DND-41 (cell line): ENCODE measurements around the gene SFXN5.

Source experiments
- ATAC-seq: fragments of 200-7000 bp; cut with Tn5 transposase; 3 replicates; pipeline ENCODE4 v1.9.1; 2021; ENCODE audit warnings: low read depth; ENCODE audit not compliant: insufficient read depth
- DNase-seq: peaks from one replicate; pipeline ENCODE4 v3.0.0-alpha.2; 2020
- H2AFZ ChIP-seq: 2 replicates; pipeline ENCODE4 v1.6.0; 2012; ENCODE audit warnings: low read depth, low read length
- H3K27ac ChIP-seq: 2 replicates; pipeline ENCODE4 v1.5.1; 2012; ENCODE audit warnings: low read length, inconsistent platforms
- H3K27me3 ChIP-seq: fragments of 200-600 bp; sonication (generic); 2 replicates; pipeline ENCODE4 v1.6.0; 2012; ENCODE audit warnings: low read length, mild to moderate bottlenecking, inconsistent platforms; ENCODE audit not compliant: insufficient read depth, poor library complexity
- H3K36me3 ChIP-seq: 2 replicates; pipeline ENCODE4 v1.5.1; 2012; ENCODE audit warnings: low read length, inconsistent platforms; ENCODE audit not compliant: insufficient read depth
- H3K4me1 ChIP-seq: 2 replicates; pipeline ENCODE4 v1.5.1; 2012; ENCODE audit warnings: mild to moderate bottlenecking, low read length; ENCODE audit not compliant: insufficient read depth
- H3K4me2 ChIP-seq: 2 replicates; pipeline ENCODE4 v1.6.0; 2012; ENCODE audit warnings: mild to moderate bottlenecking, moderate library complexity, low read length, inconsistent platforms; ENCODE audit not compliant: insufficient read depth
- H3K4me3 ChIP-seq, 2 experiments: fragments of 200-600 bp in 1 of 2; shearing (Covaris generic) in 1 of 2; 2 replicates each; pipeline ENCODE4 v1.5.1; 2012 to 2016; ENCODE audit warnings: inconsistent platforms in 2 of 2, low read length in 2 of 2, mild to moderate bottlenecking in 2 of 2, low read depth in 1 of 2, moderate library complexity in 1 of 2
- H3K79me2 ChIP-seq: 2 replicates; pipeline ENCODE4 v1.6.0; 2012; ENCODE audit warnings: low read length, inconsistent platforms; ENCODE audit not compliant: insufficient read depth
- H3K9ac ChIP-seq: 2 replicates; pipeline ENCODE4 v1.6.0; 2012; ENCODE audit warnings: low read depth, mild to moderate bottlenecking, inconsistent platforms, low read length, moderate library complexity
- H3K9me3 ChIP-seq: 2 replicates; pipeline ENCODE4 v1.5.1; 2012; ENCODE audit warnings: low read length, moderate library complexity, mild to moderate bottlenecking, inconsistent platforms; ENCODE audit not compliant: insufficient read depth, severe bottlenecking
- H4K20me1 ChIP-seq: 2 replicates; pipeline ENCODE4 v1.6.0; 2012; ENCODE audit warnings: low read length; ENCODE audit not compliant: insufficient read depth
- CTCF ChIP-seq: IDR thresholded peaks from 2 replicates; pipeline ENCODE4 v1.5.1; 2012; ENCODE audit warnings: borderline replicate concordance, low read length, moderate library complexity, mild to moderate bottlenecking; ENCODE audit not compliant: poor library complexity, severe bottlenecking; ENCODE audit errors: extremely low read depth
- EZH2 ChIP-seq: IDR thresholded peaks from 3 replicates; pipeline ENCODE4 v1.6.1; 2012; ENCODE audit warnings: borderline replicate concordance, low read depth, mild to moderate bottlenecking, moderate library complexity, low read length, inconsistent platforms; ENCODE audit not compliant: severe bottlenecking

Gene SFXN5

GRCh38 chr2:72994282-72994990 is 77.1 kb downstream of the SFXN5 start:
- Histone ChIP-seq H3K27ac (no peak overlapping the region), H2AFZ (no peak overlapping the region), H3K4me3 (no peak overlapping the region), H4K20me1 (no peaks in the 10 kb centered on the region), H3K4me1 (no peaks in the 10 kb centered on the region), H3K9me3 (no peaks in the 10 kb centered on the region), H3K36me3 (no peaks in the 10 kb centered on the region), H3K79me2 (no peaks in the 10 kb centered on the region), H3K4me2 (no peak overlapping the region), H3K9ac (no peak overlapping the region), H3K27me3 (no peaks in the 10 kb centered on the region)
- DNase-seq (no peak), ATAC-seq (no peak; the same call in 2 of the 3 replicates)
- no peak for TF ChIP-seq CTCF
- no peak for TF ChIP-seq EZH2

- Histone ChIP-seq H3K27ac (no peak overlapping the region), H3K4me3 (no peak overlapping the region), H3K79me2 (no peaks in the 10 kb centered on the region), H3K4me1 (no peaks in the 10 kb centered on the region), H3K27me3 (no peaks in the 10 kb centered on the region), H3K4me2 (no peak overlapping the region), H3K36me3 (no peaks in the 10 kb centered on the region), H3K9me3 (no peaks in the 10 kb centered on the region), H2AFZ (no peak overlapping the region), H4K20me1 (no peaks in the 10 kb centered on the region), H3K9ac (no peak overlapping the region)
- no peak for DNase-seq
- TF ChIP-seq EZH2 (no peak), CTCF (no peak)
- ATAC-seq: no peak
Measured at GRCh38 chr2:72993933-72994280, 77.6 kb downstream of the SFXN5 start.

- H3K79me2 ChIP-seq: no peaks in the 10 kb centered on the region
- H4K20me1 ChIP-seq: no peaks in the 10 kb centered on the region
- H3K27me3 ChIP-seq: no peaks in the 10 kb centered on the region
- H3K9ac ChIP-seq: no peak overlapping the region
- TF ChIP-seq CTCF: peak; percentile 82
- TF ChIP-seq EZH2: no peak
- peak; percentile 48 for DNase-seq
- H3K9me3 ChIP-seq: no peaks in the 10 kb centered on the region
- H3K27ac ChIP-seq: no peak overlapping the region
- no peak overlapping the region for H3K4me2 ChIP-seq
- H2AFZ ChIP-seq: no peak overlapping the region
- H3K4me1 ChIP-seq: no peaks in the 10 kb centered on the region
- ATAC-seq: peak; percentile 75
- no peak overlapping the region for H3K4me3 ChIP-seq
- H3K36me3 ChIP-seq: no peaks in the 10 kb centered on the region
Measured at GRCh38 chr2:72993147-72993932, 78.2 kb downstream of the SFXN5 start.

- no peak overlapping the region for H3K4me3 ChIP-seq
- TF ChIP-seq EZH2 (no peak), CTCF (no peak)
- H4K20me1 ChIP-seq: no peaks in the 10 kb centered on the region
- no peak for ATAC-seq
- no peaks in the 10 kb centered on the region for H3K36me3 ChIP-seq
- no peak for DNase-seq
- no peaks in the 10 kb centered on the region for H3K27me3 ChIP-seq
- H3K4me1 ChIP-seq: no peaks in the 10 kb centered on the region
- H3K9ac ChIP-seq: no peak overlapping the region
- no peak overlapping the region for H3K27ac ChIP-seq
- no peaks in the 10 kb centered on the region for H3K9me3 ChIP-seq
- H3K4me2 ChIP-seq: no peak overlapping the region
- H2AFZ ChIP-seq: no peak overlapping the region
- no peaks in the 10 kb centered on the region for H3K79me2 ChIP-seq
Measured at GRCh38 chr2:72992734-72993102, 78.8 kb downstream of the SFXN5 start.
